Skin epidermis (tissue), 12 donors: ENCODE data around the gene SUMO2.

Experiments
- H3K27ac ChIP-seq, 21 experiments: fragments of 200-600 bp; sonication (generic) in 11 of 21; one replicate each; pipeline ENCODE4 v1.5.0; 2020; ENCODE audit warnings: mild to moderate bottlenecking in 3 of 21, inconsistent platforms in 2 of 21, moderate library complexity in 2 of 21
- H3K4me3 ChIP-seq, 7 experiments: fragments of 200-600 bp; sonication (generic) in 2 of 7; one replicate each; pipeline ENCODE4 v1.5.0; 2020; ENCODE audit warnings: inconsistent platforms in 2 of 7, mild to moderate bottlenecking in 2 of 7, moderate library complexity in 1 of 7

SUMO2 gene

GRCh38 chr17:75182569-75183436, at the start of gene SUMO2:
SUMO2 (minus strand) TSS chr17:75182959; CDS start chr17:75182834, 125 bp downstream.
- H3K27ac ChIP-seq: peak within 1 kb of the TSS; percentile 95 to 100 (median 100)
- peak within 1 kb of the TSS; percentile 54 to 100 (median 84) for H3K4me3 ChIP-seq

- H3K4me3 ChIP-seq: no peak overlapping the region
- no peak overlapping the region for H3K27ac ChIP-seq
These were observed 49.1 kb upstream of the SUMO2 start for GRCh38 chr17:75231741-75232464.

GRCh38 chr17:75231071-75231470, 48.3 kb upstream of the SUMO2 start:
- no peak overlapping the region for H3K27ac ChIP-seq
- H3K4me3 ChIP-seq: no peak overlapping the region

GRCh38 chr17:75228847-75229246, 46.1 kb upstream of the SUMO2 start:
- peak overlapping the region in 16 of 21 experiments; percentile 2 to 79 (median 44) for H3K27ac ChIP-seq
- H3K4me3 ChIP-seq: no peak overlapping the region

- H3K4me3 ChIP-seq: no peak overlapping the region
- H3K27ac ChIP-seq: peak overlapping the region in 12 of 21 experiments; percentile 10 to 79 (median 54)
These were observed 45.5 kb upstream of the SUMO2 start for GRCh38 chr17:75228305-75228704.

GRCh38 chr17:75227729-75228128, 45.0 kb upstream of the SUMO2 start:
- Histone ChIP-seq H3K27ac (peak overlapping the region in 10 of 21 experiments; percentile 11 to 73 (median 46)), H3K4me3 (no peak overlapping the region)

GRCh38 chr17:75225016-75225415, 42.3 kb upstream of the SUMO2 start:
- Histone ChIP-seq H3K4me3 (no peak overlapping the region), H3K27ac (no peak overlapping the region)

GRCh38 chr17:75219815-75220214, 37.1 kb upstream of the SUMO2 start:
- H3K4me3 ChIP-seq: no peak overlapping the region
- no peak overlapping the region for H3K27ac ChIP-seq

- no peak overlapping the region for H3K4me3 ChIP-seq
- no peak overlapping the region for H3K27ac ChIP-seq
These were observed 35.4 kb upstream of the SUMO2 start for GRCh38 chr17:75218131-75218530.

GRCh38 chr17:75209061-75209460, 26.3 kb upstream of the SUMO2 start:
- no peak overlapping the region for H3K27ac ChIP-seq
- H3K4me3 ChIP-seq: no peak overlapping the region

- no peak overlapping the region for H3K4me3 ChIP-seq
- H3K27ac ChIP-seq: no peak overlapping the region
These were observed 25.4 kb upstream of the SUMO2 start for GRCh38 chr17:75208161-75208560.

- no peak overlapping the region for H3K27ac ChIP-seq
- no peak overlapping the region for H3K4me3 ChIP-seq
These were observed 25.0 kb upstream of the SUMO2 start for GRCh38 chr17:75207760-75208159.

GRCh38 chr17:75207050-75207407, 24.3 kb upstream of the SUMO2 start:
- peak overlapping the region in 2 of 7 experiments; percentile 68 to 86 for H3K4me3 ChIP-seq
- peak overlapping the region in 1 of 21 experiments; percentile 17 for H3K27ac ChIP-seq

GRCh38 chr17:75205793-75206163, 23.0 kb upstream of the SUMO2 start:
- Histone ChIP-seq H3K27ac (peak overlapping the region; percentile 76 to 99 (median 97)), H3K4me3 (peak overlapping the region; percentile 63 to 94 (median 68))

GRCh38 chr17:75205037-75205792, 22.5 kb upstream of the SUMO2 start, which contains the start of gene NUP85:
NUP85 (plus strand) TSS chr17:75205679; CDS start chr17:75205762, 83 bp downstream.
- peak within 1 kb of the TSS; percentile 76 to 99 (median 97) for H3K27ac ChIP-seq
- H3K4me3 ChIP-seq: peak within 1 kb of the TSS; percentile 63 to 94 (median 68)

GRCh38 chr17:75199886-75200618, 17.3 kb upstream of the SUMO2 start:
- Histone ChIP-seq H3K27ac (no peak overlapping the region), H3K4me3 (no peak overlapping the region)

- H3K27ac ChIP-seq: no peak overlapping the region
- H3K4me3 ChIP-seq: no peak overlapping the region
These were observed 12.1 kb upstream of the SUMO2 start for GRCh38 chr17:75194879-75195278.

GRCh38 chr17:75191584-75191983, 8.8 kb upstream of the SUMO2 start:
- no peak overlapping the region for H3K27ac ChIP-seq
- H3K4me3 ChIP-seq: no peak overlapping the region

- no peak overlapping the region for H3K4me3 ChIP-seq
These were observed 5.9 kb upstream of the SUMO2 start for GRCh38 chr17:75188614-75189013.

More at GRCh38 chr17:75188614-75189013, 5.9 kb upstream of the SUMO2 start:
- no peak overlapping the region for H3K27ac ChIP-seq
